ENCODE data around the gene NHLRC4.

- no peak for TF ChIP-seq POLR2A (IDR thresholded peaks at IDR 0.05; ENCODE audit: low read depth, low read length)
- no peak for TF ChIP-seq CEBPB (IDR thresholded peaks at IDR 0.05; ENCODE audit: low read depth, low read length)
- TF ChIP-seq, protein P1, sequence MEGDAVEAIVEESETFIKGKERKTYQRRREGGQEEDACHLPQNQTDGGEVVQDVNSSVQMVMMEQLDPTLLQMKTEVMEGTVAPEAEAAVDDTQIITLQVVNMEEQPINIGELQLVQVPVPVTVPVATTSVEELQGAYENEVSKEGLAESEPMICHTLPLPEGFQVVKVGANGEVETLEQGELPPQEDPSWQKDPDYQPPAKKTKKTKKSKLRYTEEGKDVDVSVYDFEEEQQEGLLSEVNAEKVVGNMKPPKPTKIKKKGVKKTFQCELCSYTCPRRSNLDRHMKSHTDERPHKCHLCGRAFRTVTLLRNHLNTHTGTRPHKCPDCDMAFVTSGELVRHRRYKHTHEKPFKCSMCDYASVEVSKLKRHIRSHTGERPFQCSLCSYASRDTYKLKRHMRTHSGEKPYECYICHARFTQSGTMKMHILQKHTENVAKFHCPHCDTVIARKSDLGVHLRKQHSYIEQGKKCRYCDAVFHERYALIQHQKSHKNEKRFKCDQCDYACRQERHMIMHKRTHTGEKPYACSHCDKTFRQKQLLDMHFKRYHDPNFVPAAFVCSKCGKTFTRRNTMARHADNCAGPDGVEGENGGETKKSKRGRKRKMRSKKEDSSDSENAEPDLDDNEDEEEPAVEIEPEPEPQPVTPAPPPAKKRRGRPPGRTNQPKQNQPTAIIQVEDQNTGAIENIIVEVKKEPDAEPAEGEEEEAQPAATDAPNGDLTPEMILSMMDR (conservative IDR thresholded peaks at IDR 0.05; ENCODE audit: low read depth, low read length) = no peak
- TF ChIP-seq RFX5 (IDR thresholded peaks at IDR 0.05; ENCODE audit: low read depth, low read length) = no peak
Observed at GRCh38 chr16:557463-558297, 9.1 kb upstream of the NHLRC4 start.
